ENCODE results near the gene SHISAL1.

DNA sequence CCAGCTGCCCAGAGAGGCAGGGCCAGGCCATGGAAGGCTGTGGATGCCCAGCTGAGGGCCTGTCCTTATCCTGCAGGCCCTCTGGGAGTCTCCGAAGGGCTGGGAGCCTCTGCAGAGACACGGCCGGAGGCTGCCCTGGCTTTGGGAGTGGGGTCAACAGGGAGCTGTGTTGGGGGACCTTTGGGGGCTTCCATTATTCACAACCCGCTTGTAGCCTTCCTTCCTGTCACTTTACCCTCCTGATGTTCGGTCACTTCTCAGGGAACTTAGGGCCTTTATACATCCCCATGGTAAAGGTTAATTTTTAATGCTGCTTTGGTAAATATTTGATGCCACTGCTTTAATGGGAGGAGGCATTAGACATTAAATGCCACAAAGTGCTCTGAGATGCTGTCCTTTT is 44.9 kb downstream of the SHISAL1 start:
- TF ChIP-seq, protein P1, sequence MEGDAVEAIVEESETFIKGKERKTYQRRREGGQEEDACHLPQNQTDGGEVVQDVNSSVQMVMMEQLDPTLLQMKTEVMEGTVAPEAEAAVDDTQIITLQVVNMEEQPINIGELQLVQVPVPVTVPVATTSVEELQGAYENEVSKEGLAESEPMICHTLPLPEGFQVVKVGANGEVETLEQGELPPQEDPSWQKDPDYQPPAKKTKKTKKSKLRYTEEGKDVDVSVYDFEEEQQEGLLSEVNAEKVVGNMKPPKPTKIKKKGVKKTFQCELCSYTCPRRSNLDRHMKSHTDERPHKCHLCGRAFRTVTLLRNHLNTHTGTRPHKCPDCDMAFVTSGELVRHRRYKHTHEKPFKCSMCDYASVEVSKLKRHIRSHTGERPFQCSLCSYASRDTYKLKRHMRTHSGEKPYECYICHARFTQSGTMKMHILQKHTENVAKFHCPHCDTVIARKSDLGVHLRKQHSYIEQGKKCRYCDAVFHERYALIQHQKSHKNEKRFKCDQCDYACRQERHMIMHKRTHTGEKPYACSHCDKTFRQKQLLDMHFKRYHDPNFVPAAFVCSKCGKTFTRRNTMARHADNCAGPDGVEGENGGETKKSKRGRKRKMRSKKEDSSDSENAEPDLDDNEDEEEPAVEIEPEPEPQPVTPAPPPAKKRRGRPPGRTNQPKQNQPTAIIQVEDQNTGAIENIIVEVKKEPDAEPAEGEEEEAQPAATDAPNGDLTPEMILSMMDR (IDR thresholded peaks at IDR 0.05), result no peak
- no peak for TF ChIP-seq POLR2AphosphoS5 (IDR thresholded peaks at IDR 0.05)
- no peak for TF ChIP-seq POLR2A (IDR thresholded peaks at IDR 0.05; ENCODE audit: low read depth)
- TF ChIP-seq EP300 (IDR thresholded peaks at IDR 0.05), result no peak
